ENCODE results near the gene ZNF586. TPM values are rescaled to one million over a fixed set of nuclear protein-coding genes. Genes with fewer than 3 reads are reported as not detected.

Gene ZNF586
- total RNA-seq, 1 experiment from 2014 or later = 13.2 TPM

GRCh38 chr19:57814505-57815246 is 45.2 kb downstream of the ZNF586 start, which contains the start of gene ZNF552:
TSS of gene ZNF552 (minus strand) at chr19:57814913. CDS start at chr19:57814743, 170 bp downstream.
- H3K4me3 ChIP-seq (ENCODE audit: low read length) = peak within 1 kb of the TSS; percentile 80
- no peaks in the 10 kb centered on the region for H3K27me3 ChIP-seq (ENCODE audit: low read length)
- H2AFZ ChIP-seq (ENCODE audit: low read length) = peak within 1 kb of the TSS; percentile 67
- BruUV-seq (replicated peaks) = TSS peak; percentile 70
- H3K36me3 ChIP-seq (ENCODE audit: low read depth, low read length) = peaks cover 11% of the 10 kb centered on the region; the same call in 1 of the 2 replicates
- CTCF ChIA-PET = interaction anchor here (0.6 kb wide), 2 partner anchors 714 to 1842 kb away, joined by 4 to 5 read pairs; no protein-coding TSS in a partner anchor
- intact Hi-C loops (cut with micrococcal nuclease) = loop anchor here (2.0 to 10.0 kb wide), 3 partner anchors 68 to 340 kb away; partner anchors contain the start of genes ZNF211, ZNF329 and ZNF776
- ATAC-seq = peak; percentile 88
- H3K4me1 ChIP-seq (ENCODE audit: insufficient read depth, low read length) = peaks cover 10% of the 10 kb centered on the region
- H3F3A ChIP-seq (ENCODE audit: low read length, unreplicated experiment) = no peaks in the 10 kb centered on the region
- peak within 1 kb of the TSS; percentile 22 for H3K27ac ChIP-seq (ENCODE audit: low read length)
- H3K9ac ChIP-seq (ENCODE audit: low read length) = peak within 1 kb of the TSS; percentile 79
- no peaks in the 10 kb centered on the region for H4K20me1 ChIP-seq (ENCODE audit: low read length)
- POLR2A ChIA-PET (ENCODE audit: unreplicated experiment) = interaction anchor here (0.6 kb wide), 1 partner anchor 12 kb away, joined by 3 read pairs; no protein-coding TSS in a partner anchor
- TF ChIP-seq CTCF (conservative IDR thresholded peaks at IDR 0.05; ENCODE audit: low read depth, low read length) (no peak), EZH2 (IDR thresholded peaks at IDR 0.05; ENCODE audit: low read length, unreplicated experiment) (no peak), EZH2phosphoT487 (IDR thresholded peaks at IDR 0.05; ENCODE audit: borderline replicate concordance, low read length) (no peak)
- DNase-seq = peak; percentile 97
- H3K4me2 ChIP-seq (ENCODE audit: low read length) = peak within 1 kb of the TSS; percentile 98
- peaks cover 36% of the 10 kb centered on the region for H3K79me2 ChIP-seq (ENCODE audit: low read length)
- H3K9me3 ChIP-seq (ENCODE audit: low read length) = no peaks in the 10 kb centered on the region
- H3K9me2 ChIP-seq (replicated peaks; ENCODE audit: low read length) = no peaks in the 10 kb centered on the region

GRCh38 chr19:57815247-57816075 is 46.0 kb downstream of the ZNF586 start:
- DNase-seq (no peak), ATAC-seq (no peak)
- H3K4me2 ChIP-seq (ENCODE audit: low read length) = peak overlapping the region; percentile 98
- peaks cover 10% of the 10 kb centered on the region for H3K4me1 ChIP-seq (ENCODE audit: insufficient read depth, low read length)
- no peaks in the 10 kb centered on the region for H3K9me2 ChIP-seq (replicated peaks; ENCODE audit: low read length)
- no peaks in the 10 kb centered on the region for H3K27me3 ChIP-seq (ENCODE audit: low read length)
- H3F3A ChIP-seq (ENCODE audit: low read length, unreplicated experiment) = no peaks in the 10 kb centered on the region
- no TSS peak for BruUV-seq (replicated peaks)
- intact Hi-C loops (cut with micrococcal nuclease) = loop anchor here (2.0 to 10.0 kb wide), 3 partner anchors 69 to 339 kb away; partner anchors contain the start of genes ZNF211, ZNF329 and ZNF776
- TF ChIP-seq EZH2 (IDR thresholded peaks at IDR 0.05; ENCODE audit: low read length, unreplicated experiment) (no peak), CTCF (conservative IDR thresholded peaks at IDR 0.05; ENCODE audit: low read depth, low read length) (no peak), EZH2phosphoT487 (IDR thresholded peaks at IDR 0.05; ENCODE audit: borderline replicate concordance, low read length) (no peak)
- ChIA-PET POLR2A (ENCODE audit: unreplicated experiment) (interaction anchor here (0.6 kb wide), 1 partner anchor 13 kb away, joined by 3 read pairs; no protein-coding TSS in a partner anchor), CTCF (interaction anchor here (0.6 kb wide), 1 partner anchor 1843 kb away, joined by 5 read pairs; no protein-coding TSS in a partner anchor)
- H3K9ac ChIP-seq (ENCODE audit: low read length) = no peak overlapping the region
- H3K79me2 ChIP-seq (ENCODE audit: low read length) = peaks cover 42% of the 10 kb centered on the region
- H3K27ac ChIP-seq (ENCODE audit: low read length) = no peak overlapping the region
- H2AFZ ChIP-seq (ENCODE audit: low read length) = peak overlapping the region; percentile 67
- peak overlapping the region; percentile 80; the same call in 1 of the 2 replicates for H3K4me3 ChIP-seq (ENCODE audit: low read length)
- H4K20me1 ChIP-seq (ENCODE audit: low read length) = no peaks in the 10 kb centered on the region
- H3K9me3 ChIP-seq (ENCODE audit: low read length) = no peaks in the 10 kb centered on the region
- peaks cover 5% of the 10 kb centered on the region; the same call in 1 of the 2 replicates for H3K36me3 ChIP-seq (ENCODE audit: low read depth, low read length)
